HS-5 (cell line): Measurements from ENCODE around the gene GAL3ST2.
"Not testable (repeated sequence)": the region's sequence is repeated elsewhere in the genome, so short reads cannot be mapped to it uniquely, and the experiment has no call there.

ENCODE experiments used
- DNase-seq: peaks from one replicate; pipeline ENCODE4 v3.0.0-alpha.2; 2012; ENCODE audit warnings: low read depth

Gene GAL3ST2

DNA sequence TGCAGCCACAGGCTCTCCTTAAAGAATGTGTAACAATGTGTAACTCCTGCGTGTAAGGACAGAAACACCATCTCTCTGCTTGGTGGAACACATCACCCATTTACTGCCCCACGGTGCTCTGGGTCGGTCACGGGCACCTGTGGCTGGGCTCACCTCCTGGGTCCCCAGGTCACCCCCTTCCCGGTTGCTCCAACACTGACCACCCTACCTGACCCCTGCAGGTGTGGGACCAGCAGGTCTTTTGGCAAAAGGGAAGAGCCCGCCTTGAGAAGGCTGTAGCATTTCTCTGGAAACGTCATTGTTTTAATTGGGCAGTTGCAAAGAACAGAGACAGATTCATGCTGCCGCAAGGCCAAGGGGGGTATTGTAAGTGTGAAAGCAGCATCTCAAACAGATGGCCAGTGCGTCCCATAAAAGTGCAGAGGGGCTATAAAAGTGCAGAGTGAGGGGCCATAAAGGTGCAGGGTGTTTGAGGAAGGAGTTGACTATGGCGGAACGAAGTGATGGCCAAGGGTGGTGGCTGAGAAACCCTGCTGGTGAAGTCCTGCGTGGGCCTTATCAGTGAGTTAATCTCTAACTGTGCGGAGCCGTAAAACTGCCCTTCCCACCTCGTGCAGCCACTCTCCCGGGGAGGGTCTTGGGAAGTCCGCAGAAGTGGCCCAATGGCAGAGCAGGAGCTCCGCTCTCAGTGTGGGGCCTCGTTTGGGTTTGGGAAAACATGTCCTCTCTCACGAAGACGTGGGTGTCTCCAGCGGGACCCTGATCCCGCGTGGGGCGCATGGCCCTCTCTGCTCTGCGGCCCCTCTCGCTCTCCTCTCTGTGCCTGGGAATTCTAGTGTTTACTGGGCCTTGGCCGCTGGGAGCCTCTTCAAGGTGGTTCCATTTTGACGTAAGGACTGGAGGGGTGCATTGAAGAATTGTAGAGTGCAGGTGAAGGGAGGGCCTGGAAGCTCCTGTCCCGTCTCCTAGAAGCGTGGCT, 18.7 kb downstream of the GAL3ST2 start:
- DNase-seq, result no peak

DNA sequence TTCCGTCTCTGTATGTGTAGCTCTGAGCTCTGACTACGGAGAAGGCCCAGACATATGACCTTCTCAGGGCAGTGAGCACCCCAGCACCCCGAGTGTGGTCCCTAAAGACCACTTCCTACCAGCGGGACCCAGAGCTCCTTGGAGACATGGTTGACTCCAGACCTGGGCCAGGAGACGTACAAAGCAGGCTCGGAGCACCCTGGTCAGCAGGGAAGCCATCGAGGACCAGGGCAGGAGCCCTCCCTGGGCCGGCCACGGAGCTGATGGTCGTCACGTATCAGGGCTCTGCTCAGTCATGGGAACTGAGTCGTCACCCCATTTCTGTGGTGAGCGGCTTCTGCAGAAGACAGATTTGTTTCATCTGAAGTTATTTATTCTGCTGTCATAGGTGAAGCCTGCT, 19.6 kb downstream of the GAL3ST2 start:
- no peak for DNase-seq

DNA sequence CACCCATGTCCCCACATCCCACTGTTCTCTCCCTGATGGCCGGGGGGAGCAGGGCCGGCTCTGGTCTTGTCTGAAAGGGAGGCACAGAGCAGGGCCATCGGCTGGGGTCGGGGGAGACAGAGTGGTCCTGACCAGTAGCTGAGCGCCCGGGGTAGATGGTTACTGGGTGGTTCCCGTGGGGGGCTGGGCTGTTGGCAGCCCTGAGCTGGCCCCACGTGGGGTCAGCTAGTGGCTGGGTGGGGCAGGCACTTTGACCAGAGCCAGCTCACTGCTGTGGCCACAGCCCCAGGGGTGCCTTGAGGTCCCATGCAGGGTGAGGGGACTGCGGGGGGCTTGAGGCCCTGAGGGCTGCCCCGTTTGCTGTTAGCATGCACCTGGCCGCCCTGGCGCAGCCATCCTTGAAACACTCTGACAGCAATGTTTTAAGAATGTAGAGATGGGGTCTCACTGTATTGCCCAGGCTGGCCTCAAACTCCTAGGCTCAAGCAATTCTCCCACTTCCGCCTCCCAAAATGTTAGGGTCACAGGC, 20.1 kb downstream of the GAL3ST2 start:
- DNase-seq, result no peak

DNA sequence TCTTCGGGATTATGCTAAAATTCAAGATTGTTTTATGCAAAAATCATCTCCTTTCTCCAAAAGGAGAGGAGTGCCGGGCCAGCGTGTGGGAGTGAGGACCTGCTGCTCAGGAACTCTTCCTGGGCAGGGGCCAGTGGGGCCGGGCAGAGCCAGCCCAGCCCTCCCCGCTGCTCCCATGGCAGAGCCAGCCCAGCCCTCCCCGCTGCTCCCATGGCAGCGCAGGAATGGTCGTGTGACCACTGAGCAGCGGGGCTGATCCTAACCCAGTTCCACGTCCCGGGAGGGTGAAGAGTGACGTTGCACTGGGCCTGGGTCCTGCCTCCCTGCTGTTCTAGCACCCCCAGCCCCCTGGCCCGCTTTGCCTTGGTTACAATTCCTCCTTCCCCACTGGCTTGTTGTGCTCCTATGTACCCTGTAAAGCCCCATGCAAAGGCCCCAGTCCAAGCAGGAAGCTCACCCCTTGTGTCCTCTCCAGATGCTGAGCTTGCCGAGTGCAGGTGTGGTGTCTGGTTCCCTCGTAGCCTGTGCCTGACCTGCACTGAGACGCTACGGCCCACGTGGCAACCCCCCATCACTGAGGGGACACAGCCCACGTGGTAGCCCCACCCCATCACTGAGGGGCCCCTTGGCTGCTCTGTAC, 20.9 kb downstream of the GAL3ST2 start:
- DNase-seq, result no peak

DNA sequence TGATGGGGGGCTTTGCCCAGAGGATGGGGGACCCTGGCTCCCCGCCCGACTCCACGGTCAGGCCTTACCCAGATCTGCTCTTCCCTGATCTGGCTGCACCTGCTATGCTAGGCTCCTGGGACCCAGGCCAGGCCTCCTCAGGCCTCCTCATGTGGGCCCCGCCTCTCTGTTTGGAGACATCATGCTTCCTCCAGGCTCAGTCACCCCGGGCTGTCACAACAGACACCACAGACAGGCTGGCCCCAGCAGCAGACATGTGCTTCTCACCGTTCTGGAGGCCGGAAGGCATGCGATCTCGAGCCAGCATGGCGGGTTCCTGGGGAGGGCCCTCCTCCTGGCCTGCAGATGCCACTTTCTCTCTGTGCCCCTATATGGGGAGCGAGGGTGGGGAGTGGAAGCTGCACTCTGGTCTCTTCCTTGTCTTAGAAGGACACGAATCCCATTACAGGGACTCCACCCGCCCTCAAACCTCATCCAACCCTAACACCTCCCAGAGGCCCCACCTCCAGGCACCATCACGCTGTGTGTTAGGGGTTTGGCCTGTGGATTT, 21.5 kb downstream of the GAL3ST2 start:
- no peak for DNase-seq

DNA sequence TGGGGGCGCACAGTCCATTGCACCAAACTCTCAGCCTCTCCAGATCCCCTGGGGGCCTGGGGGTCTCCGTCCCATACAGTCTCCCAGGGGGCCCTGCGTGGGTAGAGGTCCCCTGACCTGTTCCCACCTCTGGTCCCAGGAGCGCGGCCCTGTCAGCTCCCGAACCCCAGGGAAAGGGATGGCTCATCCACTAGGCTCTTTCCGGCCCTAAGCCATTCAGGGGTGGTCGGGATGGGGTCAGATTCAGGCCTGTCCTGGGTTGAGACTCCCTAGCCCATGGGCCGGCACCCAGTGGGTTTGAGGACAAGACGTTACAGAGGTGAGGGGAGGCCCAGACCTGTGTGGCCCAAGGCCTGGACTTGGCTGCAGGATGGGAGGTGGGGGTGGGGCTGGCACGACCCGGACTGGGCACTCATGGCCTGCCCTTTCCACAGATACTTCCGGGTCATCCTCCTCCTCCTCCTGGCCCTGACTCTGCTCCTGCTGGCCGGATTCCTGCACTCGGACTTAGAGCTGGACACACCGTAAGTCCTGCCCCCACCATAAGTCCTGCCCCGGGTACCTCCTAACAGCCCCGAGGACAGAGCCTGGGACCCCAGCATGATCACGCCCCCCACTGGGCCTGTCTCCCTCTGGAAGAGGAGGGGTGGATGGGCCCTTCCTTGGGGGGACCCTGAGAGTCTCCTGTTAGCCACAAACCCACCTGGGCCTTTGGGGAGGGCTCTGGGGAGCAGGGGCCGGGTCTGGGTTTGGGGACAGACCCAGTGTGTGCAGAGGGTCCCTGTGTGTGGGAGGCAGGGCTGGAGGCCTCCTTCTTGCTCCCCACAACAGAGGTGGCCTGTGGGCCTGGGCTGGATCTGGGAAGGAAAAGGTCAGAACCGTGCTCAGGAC, 22.3 kb downstream of the GAL3ST2 start:
- DNase-seq, result no peak

DNA sequence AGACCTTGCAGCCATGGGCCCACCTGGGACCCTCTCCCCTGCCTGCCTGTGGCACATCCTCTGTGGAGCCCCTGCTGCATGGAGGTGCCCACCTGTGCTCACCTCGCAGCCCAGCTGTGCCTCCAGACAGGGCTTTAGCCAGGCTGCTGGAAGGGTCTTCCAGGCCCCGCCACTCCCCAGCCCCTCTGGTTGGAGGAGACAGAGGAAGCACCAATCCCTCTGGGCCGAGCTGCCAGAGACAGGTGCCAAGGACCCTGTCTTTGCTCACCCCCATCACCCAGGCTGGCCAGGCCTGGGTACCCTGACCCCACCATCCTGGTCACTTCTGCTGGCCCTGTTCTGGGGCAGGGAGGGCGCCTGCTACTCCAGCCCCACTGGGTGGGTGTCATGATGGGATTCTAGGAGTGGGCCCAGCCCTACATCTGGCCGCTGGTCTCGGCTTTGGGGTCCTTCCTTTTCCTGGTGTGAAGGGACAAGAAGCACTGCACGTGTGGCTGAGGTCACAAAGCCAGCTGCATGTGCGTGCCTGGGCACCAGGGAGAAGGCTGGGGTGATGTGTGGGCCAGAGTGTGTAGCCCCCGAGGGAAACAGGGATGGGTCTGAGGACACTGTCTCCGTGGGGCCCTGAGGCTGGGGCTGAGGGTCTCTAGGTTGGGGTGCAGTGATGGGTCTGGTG, 23.0 kb downstream of the GAL3ST2 start:
- DNase-seq, result no peak

DNA sequence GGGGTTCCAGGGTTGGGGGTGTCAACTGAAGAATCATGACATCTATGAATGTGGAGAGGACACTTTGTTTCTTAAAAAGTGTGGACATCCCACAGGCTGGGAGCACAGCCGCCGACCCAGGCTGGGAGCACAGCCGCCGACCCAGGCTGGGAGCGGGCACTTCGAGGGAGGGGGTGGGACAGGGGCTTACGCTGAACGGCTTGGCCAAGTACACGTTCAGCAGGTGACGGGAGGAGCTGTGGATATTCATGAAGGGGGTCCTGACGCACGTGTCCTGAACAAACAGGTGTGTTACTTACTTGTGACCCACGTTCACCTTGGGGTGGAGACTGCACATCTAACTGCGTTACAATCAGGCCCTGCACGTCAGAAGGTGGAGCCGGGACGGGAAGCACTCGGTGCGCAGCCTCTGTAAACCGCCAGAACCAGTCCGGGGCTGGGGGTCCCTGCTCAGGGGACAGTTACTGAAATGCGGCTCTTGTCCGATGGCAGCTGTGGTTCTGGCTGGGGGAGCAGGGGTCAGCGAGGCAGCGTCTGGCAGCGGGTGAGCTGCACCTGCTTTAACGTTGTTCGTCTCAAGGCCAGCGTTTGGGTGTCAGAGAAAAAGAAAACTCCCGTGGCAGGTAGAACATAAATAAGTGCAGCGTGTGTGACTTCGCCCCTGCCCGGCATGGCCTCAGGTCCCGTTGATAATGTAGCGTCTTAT, 23.7 kb downstream of the GAL3ST2 start:
- DNase-seq, result not testable (repeated sequence)

DNA sequence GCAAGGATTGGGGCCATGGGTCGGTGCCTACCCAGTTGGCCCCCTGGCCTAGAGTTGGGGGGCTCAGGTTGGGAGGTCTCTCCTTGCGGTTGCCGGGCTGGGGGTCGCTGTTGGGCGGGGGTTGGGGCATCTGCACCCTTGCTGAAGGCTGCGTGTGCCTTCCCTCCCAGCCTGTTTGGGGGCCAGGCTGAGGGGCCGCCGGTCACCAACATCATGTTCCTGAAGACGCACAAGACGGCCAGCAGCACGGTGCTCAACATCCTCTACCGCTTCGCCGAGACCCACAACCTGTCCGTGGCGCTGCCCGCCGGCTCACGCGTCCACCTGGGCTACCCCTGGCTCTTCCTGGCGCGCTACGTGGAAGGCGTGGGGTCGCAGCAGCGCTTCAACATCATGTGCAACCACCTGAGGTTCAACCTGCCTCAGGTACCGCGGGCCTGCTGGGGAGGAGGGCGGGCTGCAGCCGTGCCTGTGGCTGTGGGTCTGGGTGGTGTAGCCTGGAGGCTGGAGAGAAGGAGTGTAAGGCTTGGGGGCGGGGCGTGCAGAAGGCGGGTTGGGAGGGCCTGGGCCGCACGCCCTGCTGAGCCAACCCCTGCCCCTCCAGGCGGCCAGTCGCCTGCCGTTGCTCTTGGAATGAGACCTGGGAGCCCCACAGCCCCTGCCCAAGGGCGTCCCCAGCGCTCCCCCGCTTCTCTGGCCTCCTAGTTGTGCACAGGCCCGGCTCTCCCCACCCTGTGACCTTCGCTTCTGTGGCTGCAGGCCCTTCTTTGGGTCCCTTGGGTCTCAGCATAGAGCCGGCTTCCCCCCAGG, 25.2 kb downstream of the GAL3ST2 start:
- no peak for DNase-seq

DNA sequence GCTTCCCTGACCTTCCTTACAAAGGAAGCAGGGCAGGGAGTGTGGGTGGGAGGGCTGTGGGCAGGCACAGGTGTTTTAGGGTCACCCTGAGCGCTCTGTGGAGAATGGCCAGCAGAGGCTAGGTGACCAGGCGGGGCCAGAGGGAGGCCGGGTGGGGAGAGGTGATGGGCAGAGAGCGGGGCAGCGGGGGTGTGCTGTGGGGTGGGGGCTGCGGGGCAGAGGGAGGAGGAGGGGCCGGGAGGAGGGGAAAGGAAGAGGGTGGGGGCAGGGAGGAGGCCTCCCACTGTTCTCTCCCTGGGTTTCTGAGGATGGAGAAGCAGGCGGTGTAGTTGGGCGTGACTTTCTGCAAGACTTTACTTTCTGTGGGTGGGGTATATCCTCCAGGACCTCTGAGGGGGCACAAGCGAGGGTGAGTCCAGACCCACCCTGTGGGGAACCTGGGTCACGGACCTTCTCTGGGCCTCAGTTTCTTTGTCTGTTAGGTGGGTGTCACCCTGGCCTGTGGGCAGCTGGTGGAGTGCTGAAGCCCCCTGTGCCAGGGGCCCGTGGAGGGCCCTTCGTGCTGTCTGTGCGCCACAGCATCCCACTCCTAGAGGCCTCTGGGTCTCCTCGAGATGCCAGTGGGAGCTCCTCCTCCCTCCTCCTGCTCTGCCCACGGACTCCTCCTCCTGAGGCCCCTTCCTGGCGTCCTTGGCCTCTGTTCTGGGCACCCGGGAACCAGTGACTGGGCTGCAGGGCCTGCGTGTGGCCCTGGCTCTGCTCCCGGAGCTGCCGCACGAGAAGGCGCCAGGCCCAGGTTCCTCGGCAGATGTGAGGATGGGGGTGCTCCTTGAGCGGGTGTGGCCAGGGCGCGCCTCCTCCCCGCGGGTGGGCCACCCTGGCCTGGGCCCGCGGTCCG, 26.0 kb downstream of the GAL3ST2 start:
- DNase-seq, result no peak

DNA sequence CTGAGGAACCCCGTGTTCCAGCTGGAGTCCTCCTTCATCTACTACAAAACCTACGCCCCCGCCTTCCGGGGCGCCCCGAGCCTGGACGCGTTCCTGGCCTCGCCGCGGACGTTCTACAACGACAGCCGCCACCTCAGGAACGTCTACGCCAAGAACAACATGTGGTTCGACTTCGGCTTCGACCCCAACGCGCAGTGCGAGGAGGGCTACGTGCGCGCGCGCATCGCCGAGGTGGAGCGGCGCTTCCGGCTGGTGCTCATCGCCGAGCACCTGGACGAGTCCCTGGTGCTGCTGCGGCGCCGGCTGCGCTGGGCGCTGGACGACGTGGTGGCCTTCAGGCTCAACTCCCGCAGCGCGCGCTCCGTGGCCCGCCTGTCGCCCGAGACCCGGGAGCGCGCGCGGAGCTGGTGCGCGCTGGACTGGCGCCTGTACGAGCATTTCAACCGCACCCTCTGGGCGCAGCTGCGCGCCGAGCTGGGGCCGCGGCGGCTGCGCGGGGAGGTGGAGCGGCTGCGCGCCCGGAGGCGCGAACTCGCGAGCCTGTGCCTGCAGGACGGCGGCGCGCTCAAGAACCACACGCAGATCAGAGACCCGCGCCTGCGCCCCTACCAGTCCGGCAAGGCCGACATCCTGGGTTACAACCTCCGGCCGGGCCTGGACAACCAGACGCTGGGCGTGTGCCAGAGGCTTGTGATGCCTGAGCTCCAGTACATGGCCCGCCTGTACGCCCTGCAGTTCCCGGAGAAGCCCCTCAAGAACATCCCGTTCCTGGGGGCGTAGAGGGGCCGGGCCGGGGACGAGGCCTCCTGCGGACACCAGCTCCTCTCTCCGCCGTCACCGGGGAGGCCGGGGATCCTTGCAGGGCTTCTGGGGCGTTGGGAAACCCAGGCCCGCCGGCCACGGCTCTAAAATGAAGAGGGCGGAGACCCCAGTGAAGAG, 27.0 kb downstream of the GAL3ST2 start:
- no peak for DNase-seq

DNA sequence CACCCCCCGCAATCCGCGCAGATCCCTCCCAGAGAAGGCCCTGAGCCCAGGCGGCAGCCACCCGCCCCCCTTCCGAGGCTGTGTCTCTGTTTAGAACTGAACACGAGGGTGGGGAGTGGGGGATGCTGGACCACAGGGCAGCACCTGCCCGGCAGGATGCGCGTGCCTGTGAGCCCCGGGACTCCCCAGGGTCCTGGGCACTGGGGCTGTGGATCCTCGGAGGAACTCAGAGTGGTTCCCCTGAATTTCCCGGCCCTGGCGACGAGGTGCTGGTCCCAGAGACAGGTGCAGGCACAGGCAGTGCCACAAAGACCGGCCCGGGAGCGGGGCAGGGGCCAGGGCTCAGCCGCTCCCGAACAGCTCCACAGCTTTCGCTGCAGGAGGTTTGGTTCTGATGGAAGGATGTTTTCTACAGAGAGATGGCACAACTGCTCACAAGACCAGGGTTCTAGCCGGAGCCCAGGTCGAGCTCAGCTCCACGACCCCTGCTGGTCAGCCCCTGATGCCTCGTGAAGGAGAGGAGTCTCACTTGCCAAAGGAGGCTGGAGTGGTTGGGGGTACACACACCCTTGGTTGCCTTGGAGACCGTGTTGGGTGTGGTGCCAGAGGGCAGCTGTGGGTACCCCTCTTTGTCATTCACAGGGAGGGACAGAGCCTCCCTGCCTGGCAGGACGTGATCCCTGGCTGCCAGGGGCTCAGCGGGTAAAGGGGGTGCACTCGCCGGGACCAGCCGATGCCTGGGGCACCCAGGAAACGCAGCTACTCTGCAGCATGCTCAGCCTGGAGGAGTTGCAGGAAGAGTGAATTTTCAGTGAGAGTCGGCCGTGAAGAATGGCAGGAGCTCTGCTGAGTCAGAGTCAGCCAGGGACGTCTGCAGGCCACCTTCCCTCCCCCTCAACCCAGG, 28.0 kb downstream of the GAL3ST2 start:
- DNase-seq, result no peak

DNA sequence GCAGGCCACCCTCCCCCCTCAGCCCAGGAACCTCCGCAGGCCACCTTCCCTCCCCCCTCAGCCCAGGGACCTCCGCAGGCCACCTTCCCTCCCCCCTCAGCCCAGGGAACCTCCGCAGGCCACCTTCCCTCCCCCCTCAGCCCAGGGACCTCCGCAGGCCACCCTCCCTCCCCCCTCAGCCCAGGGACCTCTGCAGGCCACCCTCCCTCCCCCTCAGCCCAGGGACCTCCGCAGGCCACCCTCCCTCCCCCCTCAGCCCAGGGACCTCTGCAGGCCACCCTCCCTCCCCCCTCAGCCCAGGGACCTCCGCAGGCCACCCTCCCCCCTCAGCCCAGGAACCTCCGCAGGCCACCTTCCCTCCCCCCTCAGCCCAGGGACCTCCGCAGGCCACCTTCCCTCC, 29.6 kb downstream of the GAL3ST2 start:
- DNase-seq, result not testable (repeated sequence)

DNA sequence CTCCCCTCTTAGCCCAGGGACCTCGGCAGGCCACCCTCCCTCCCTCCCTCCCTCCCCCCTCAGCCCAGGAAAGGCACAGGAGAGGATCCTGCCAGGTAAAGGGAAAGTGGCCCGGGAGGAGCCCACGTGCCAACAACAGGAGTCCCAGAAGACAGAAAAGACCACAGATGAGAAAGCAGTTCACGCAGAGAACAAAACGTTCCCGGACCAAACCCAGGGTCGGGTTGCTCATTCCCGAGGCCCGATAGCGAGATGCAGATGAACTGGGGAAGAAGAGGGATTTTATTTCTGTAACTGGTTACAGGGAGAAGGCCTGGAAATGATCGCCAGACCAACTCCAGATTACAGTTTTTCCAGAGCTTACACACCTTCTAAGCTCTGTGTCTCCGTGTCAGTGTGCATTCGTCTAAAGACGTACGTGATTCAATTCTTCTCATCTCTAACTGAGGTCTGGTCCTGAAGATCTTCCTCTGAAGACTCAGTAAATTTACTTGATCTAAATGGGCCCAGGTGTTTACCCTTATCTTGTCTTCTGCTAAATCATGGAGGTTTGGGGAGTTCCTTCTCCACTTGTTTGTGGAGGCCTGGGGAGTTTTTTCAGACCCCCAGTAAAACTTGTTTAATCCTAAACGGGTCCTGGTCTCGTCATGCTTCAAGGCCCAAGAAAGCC, 31.6 kb downstream of the GAL3ST2 start:
- DNase-seq, result no peak

DNA sequence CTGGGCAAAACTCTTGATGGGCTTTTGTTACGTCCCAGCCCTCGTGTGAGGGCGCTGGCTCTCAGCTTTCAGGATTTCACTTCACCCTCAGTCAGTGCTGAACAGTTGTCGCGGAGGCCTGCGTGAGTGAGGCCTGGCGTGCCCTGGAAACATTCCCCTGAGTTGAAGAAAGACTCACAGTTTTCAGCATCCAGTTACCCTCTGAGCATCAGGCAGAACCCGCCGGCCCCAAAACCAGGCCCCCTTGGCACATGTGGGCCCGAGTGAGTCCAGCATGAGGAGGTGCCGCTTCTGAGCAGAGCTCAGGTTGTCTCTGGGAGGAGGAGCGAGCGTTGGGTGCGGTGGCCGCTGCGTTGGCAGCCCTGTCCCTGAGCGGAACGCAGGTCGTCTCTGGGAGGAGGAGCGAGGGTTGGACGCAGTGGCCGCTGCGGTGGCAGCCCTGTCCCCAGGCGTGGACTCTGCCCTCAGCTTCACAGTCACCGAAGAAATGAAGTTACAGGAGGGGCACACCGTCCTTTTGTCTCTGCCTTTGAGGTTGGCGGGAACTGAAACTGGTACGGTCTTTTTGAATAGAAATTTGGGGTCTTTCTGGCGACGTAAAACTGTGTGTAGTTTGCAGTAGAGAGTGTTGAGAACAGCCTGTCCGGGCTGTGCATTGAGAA, 32.2 kb downstream of the GAL3ST2 start, which contains the start of gene NEU4:
TSS of gene NEU4 (plus strand) at position 473 of the 662 bp plus-strand sequence. CDS start 5,292 bp downstream, outside the sequence.
- DNase-seq, result no peak
